ENCODE data around the gene YBEY.

GRCh38 chr21:46326110-46326703 lies 40.1 kb downstream of the YBEY start:
- no peak for TF ChIP-seq EZH2 (IDR thresholded peaks at IDR 0.05; ENCODE audit: low read length)
- TF ChIP-seq CTCF (optimal IDR thresholded peaks at IDR 0.05 in 1 of 3, IDR thresholded peaks at IDR 0.05 in 1 of 3, conservative IDR thresholded peaks at IDR 0.05 in 1 of 3; ENCODE audit: extremely low read depth in 1 of 3, insufficient read depth in 2 of 3, low read length in 3 of 3) = peak in 1 of 3 experiments; percentile 52
